Measurements from ENCODE around the gene DOCK2.

DOCK2 gene

GRCh38 chr5:169871826-169872490, 234.9 kb downstream of the DOCK2 start:
- FAIRE-seq (no peak), DNase-seq (ENCODE audit: insufficient read length, low spot score) (no peak)
- TF ChIP-seq POLR2A (IDR thresholded peaks at IDR 0.05; ENCODE audit: low read depth, low read length): no peak

- no peak for DNase-seq (ENCODE audit: insufficient read length, low spot score)
- FAIRE-seq: no peak
- TF ChIP-seq POLR2A (IDR thresholded peaks at IDR 0.05; ENCODE audit: low read depth, low read length): no peak
Observed at GRCh38 chr5:169873642-169874041, 236.6 kb downstream of the DOCK2 start.

- TF ChIP-seq POLR2A (IDR thresholded peaks at IDR 0.05; ENCODE audit: low read depth, low read length): no peak
- FAIRE-seq (no peak), DNase-seq (ENCODE audit: insufficient read length, low spot score) (no peak)
Observed at GRCh38 chr5:169874621-169875020, 237.5 kb downstream of the DOCK2 start.

GRCh38 chr5:169875091-169875728, 238.1 kb downstream of the DOCK2 start:
- FAIRE-seq (no peak), DNase-seq (ENCODE audit: insufficient read length, low spot score) (no peak)
- no peak for TF ChIP-seq POLR2A (IDR thresholded peaks at IDR 0.05; ENCODE audit: low read depth, low read length)

- no peak for FAIRE-seq
- no peak for TF ChIP-seq POLR2A (IDR thresholded peaks at IDR 0.05; ENCODE audit: low read depth, low read length)
Observed at GRCh38 chr5:169875731-169876130, 238.7 kb downstream of the DOCK2 start.

GRCh38 chr5:169876386-169876785, 239.3 kb downstream of the DOCK2 start:
- TF ChIP-seq POLR2A (IDR thresholded peaks at IDR 0.05; ENCODE audit: low read depth, low read length): no peak
- DNase-seq (ENCODE audit: insufficient read length, low spot score) (no peak), FAIRE-seq (no peak)

More at GRCh38 chr5:169875731-169876130, 238.7 kb downstream of the DOCK2 start:
- DNase-seq (ENCODE audit: insufficient read length, low spot score): no peak

- FAIRE-seq: no peak
- DNase-seq (ENCODE audit: insufficient read length, low spot score): no peak
- no peak for TF ChIP-seq POLR2A (IDR thresholded peaks at IDR 0.05; ENCODE audit: low read depth, low read length)
Observed at GRCh38 chr5:169880012-169880663, 243.1 kb downstream of the DOCK2 start.

GRCh38 chr5:169880785-169881184, 243.7 kb downstream of the DOCK2 start:
- no peak for TF ChIP-seq POLR2A (IDR thresholded peaks at IDR 0.05; ENCODE audit: low read depth, low read length)

GRCh38 chr5:169881702-169882303, 244.7 kb downstream of the DOCK2 start:
- no peak for DNase-seq (ENCODE audit: insufficient read length, low spot score)
- no peak for TF ChIP-seq POLR2A (IDR thresholded peaks at IDR 0.05; ENCODE audit: low read depth, low read length)
- no peak for FAIRE-seq

More at GRCh38 chr5:169880785-169881184, 243.7 kb downstream of the DOCK2 start:
- FAIRE-seq (no peak), DNase-seq (ENCODE audit: insufficient read length, low spot score) (no peak)

- FAIRE-seq (no peak), DNase-seq (ENCODE audit: insufficient read length, low spot score) (no peak)
- no peak for TF ChIP-seq POLR2A (IDR thresholded peaks at IDR 0.05; ENCODE audit: low read depth, low read length)
Observed at GRCh38 chr5:169886033-169886432, 249.0 kb downstream of the DOCK2 start.

GRCh38 chr5:169886677-169887076, 249.6 kb downstream of the DOCK2 start:
- no peak for FAIRE-seq
- TF ChIP-seq POLR2A (IDR thresholded peaks at IDR 0.05; ENCODE audit: low read depth, low read length): no peak
- no peak for DNase-seq (ENCODE audit: insufficient read length, low spot score)

GRCh38 chr5:169889572-169889971, 252.5 kb downstream of the DOCK2 start:
- TF ChIP-seq POLR2A (IDR thresholded peaks at IDR 0.05; ENCODE audit: low read depth, low read length): no peak
- DNase-seq (ENCODE audit: insufficient read length, low spot score): no peak
- FAIRE-seq: no peak

- DNase-seq (ENCODE audit: insufficient read length, low spot score) (no peak), FAIRE-seq (no peak)
- TF ChIP-seq POLR2A (IDR thresholded peaks at IDR 0.05; ENCODE audit: low read depth, low read length): no peak
Observed at GRCh38 chr5:169893010-169893409, 255.9 kb downstream of the DOCK2 start.

GRCh38 chr5:169893571-169893970, 256.5 kb downstream of the DOCK2 start:
- DNase-seq (ENCODE audit: insufficient read length, low spot score) (no peak), FAIRE-seq (no peak)
- no peak for TF ChIP-seq POLR2A (IDR thresholded peaks at IDR 0.05; ENCODE audit: low read depth, low read length)
